ENCODE measurements around the gene CFAP61. TPM values are rescaled to one million over a fixed set of nuclear protein-coding genes. Genes with fewer than 3 reads are reported as not detected.

CFAP61 gene
- total RNA-seq, 1 experiment from 2014 or later, result 0.28 TPM

- intact Hi-C loops (cut with micrococcal nuclease; ENCODE audit: unreplicated experiment), result no loop called here
- no peak for DNase-seq (ENCODE audit: low read depth, low spot score)
- TF ChIP-seq, protein P1, sequence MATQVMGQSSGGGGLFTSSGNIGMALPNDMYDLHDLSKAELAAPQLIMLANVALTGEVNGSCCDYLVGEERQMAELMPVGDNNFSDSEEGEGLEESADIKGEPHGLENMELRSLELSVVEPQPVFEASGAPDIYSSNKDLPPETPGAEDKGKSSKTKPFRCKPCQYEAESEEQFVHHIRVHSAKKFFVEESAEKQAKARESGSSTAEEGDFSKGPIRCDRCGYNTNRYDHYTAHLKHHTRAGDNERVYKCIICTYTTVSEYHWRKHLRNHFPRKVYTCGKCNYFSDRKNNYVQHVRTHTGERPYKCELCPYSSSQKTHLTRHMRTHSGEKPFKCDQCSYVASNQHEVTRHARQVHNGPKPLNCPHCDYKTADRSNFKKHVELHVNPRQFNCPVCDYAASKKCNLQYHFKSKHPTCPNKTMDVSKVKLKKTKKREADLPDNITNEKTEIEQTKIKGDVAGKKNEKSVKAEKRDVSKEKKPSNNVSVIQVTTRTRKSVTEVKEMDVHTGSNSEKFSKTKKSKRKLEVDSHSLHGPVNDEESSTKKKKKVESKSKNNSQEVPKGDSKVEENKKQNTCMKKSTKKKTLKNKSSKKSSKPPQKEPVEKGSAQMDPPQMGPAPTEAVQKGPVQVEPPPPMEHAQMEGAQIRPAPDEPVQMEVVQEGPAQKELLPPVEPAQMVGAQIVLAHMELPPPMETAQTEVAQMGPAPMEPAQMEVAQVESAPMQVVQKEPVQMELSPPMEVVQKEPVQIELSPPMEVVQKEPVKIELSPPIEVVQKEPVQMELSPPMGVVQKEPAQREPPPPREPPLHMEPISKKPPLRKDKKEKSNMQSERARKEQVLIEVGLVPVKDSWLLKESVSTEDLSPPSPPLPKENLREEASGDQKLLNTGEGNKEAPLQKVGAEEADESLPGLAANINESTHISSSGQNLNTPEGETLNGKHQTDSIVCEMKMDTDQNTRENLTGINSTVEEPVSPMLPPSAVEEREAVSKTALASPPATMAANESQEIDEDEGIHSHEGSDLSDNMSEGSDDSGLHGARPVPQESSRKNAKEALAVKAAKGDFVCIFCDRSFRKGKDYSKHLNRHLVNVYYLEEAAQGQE (IDR thresholded peaks at IDR 0.05; ENCODE audit: insufficient read depth in 1 of 2, low read depth in 2 of 2, low read length in 1 of 2), result no peak
- TF ChIP-seq SIN3A (IDR thresholded peaks at IDR 0.05; ENCODE audit: borderline replicate concordance, insufficient read depth, low read depth, low read length) (no peak), POLR2AphosphoS5 (IDR thresholded peaks at IDR 0.05; ENCODE audit: low read depth, low read length) (no peak), TCF7L2 (IDR thresholded peaks at IDR 0.05; ENCODE audit: low read depth, low read length) (no peak), CTCF (IDR thresholded peaks at IDR 0.05) (no peak)
- CTCF ChIA-PET, result no interaction called here
- H3K4me1 ChIP-seq (ENCODE audit: control insufficient read depth, insufficient read depth, low read length), result no peaks in the 10 kb centered on the region
- POLR2A ChIA-PET, result no interaction called here
- in situ Hi-C loops (cut with HindIII; ENCODE audit: low pct_unique_long_range_greater_than_20kb, low sequenced_read_pairs), result no loop called here
- no peak overlapping the region for H3K27ac ChIP-seq (ENCODE audit: low read length)
- no peak overlapping the region for H3K4me3 ChIP-seq (ENCODE audit: low read depth in 2 of 2, low read length in 2 of 2)
- no peaks in the 10 kb centered on the region for H3K9me3 ChIP-seq (ENCODE audit: control insufficient read depth, insufficient read depth, low read depth, low read length)
- no peaks in the 10 kb centered on the region for H3K36me3 ChIP-seq (ENCODE audit: control insufficient read depth, insufficient read depth, low read length)
- no peaks in the 10 kb centered on the region; the same call in 1 of the 2 replicates for H3K27me3 ChIP-seq (ENCODE audit: control insufficient read depth, insufficient read depth, low read length)
- no peak for ATAC-seq
- no TSS peak for BruUV-seq (replicated peaks)
Measured at GRCh38 chr20:20203784-20204183, 151.5 kb downstream of the CFAP61 start.

DNA sequence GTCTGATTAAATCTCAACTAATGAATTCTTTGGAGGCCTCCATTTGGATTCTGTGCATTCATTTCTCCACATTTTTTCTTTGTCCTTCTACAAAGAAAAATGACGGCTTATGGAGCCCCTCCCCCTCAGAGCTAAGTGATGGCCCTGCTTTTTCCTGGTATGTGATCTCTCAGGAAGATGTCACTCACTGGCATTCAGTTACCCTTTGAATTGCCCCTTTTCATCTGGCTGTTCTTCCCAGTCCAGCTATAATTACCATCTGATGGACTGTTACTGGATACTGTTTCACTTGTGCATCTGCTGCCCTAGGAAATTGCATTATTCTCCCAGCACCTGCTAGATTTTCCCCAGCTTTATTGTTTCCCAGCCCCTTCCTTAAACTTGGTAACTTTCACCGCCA is 151.9 kb downstream of the CFAP61 start:
- CTCF ChIA-PET, result no interaction called here
- ATAC-seq (no peak), DNase-seq (ENCODE audit: low read depth, low spot score) (no peak)
- no peak overlapping the region for H3K4me3 ChIP-seq (ENCODE audit: low read depth in 2 of 2, low read length in 2 of 2)
- POLR2A ChIA-PET, result no interaction called here
- H3K27ac ChIP-seq (ENCODE audit: low read length), result no peak overlapping the region
- no peaks in the 10 kb centered on the region for H3K4me1 ChIP-seq (ENCODE audit: control insufficient read depth, insufficient read depth, low read length)
- BruUV-seq (replicated peaks), result no TSS peak
- H3K36me3 ChIP-seq (ENCODE audit: control insufficient read depth, insufficient read depth, low read length), result no peaks in the 10 kb centered on the region
- H3K9me3 ChIP-seq (ENCODE audit: control insufficient read depth, insufficient read depth, low read depth, low read length), result no peaks in the 10 kb centered on the region
- intact Hi-C loops (cut with micrococcal nuclease; ENCODE audit: unreplicated experiment), result no loop called here
- TF ChIP-seq, protein P1 (IDR thresholded peaks at IDR 0.05; ENCODE audit: insufficient read depth in 1 of 2, low read depth in 2 of 2, low read length in 1 of 2), result no peak
- TF ChIP-seq SIN3A (IDR thresholded peaks at IDR 0.05; ENCODE audit: borderline replicate concordance, insufficient read depth, low read depth, low read length) (no peak), CTCF (IDR thresholded peaks at IDR 0.05) (no peak), TCF7L2 (IDR thresholded peaks at IDR 0.05; ENCODE audit: low read depth, low read length) (no peak), POLR2AphosphoS5 (IDR thresholded peaks at IDR 0.05; ENCODE audit: low read depth, low read length) (no peak)
- in situ Hi-C loops (cut with HindIII; ENCODE audit: low pct_unique_long_range_greater_than_20kb, low sequenced_read_pairs), result no loop called here
- no peaks in the 10 kb centered on the region; the same call in 1 of the 2 replicates for H3K27me3 ChIP-seq (ENCODE audit: control insufficient read depth, insufficient read depth, low read length)
